A549 (cell line): ENCODE measurements around the gene TTC31. TPM values are rescaled to one million over a fixed set of nuclear protein-coding genes. Genes with fewer than 3 reads are reported as not detected.

Experiments used
- ATAC-seq, 2 experiments: fragments of 200-7000 bp in 1 of 2; fragments of >200 bp in 1 of 2; cut with Nextera tagmentation in 1 of 2; cut with Tn5 transposase in 1 of 2; 3 replicates each; pipeline versions ENCODE4 v1.8.0 to v1.9.1; 2018 to 2020; ENCODE audit warnings: mild to moderate bottlenecking in 1 of 2, moderate library complexity in 1 of 2
- CTCF ChIA-PET: fragments of 300-600 bp; sonication (Branson Sonifier 250); formaldehyde crosslinking; extraction: SDS; loops from one replicate; lab custom pipeline; 2021; ENCODE audit warnings: antibody characterized with exemption, inconsistent platforms; lab: Yijun Ruan, JAX
- POLR2A ChIA-PET: fragments of 350-600 bp; formaldehyde crosslinking; extraction: SDS; loops from one replicate; lab custom pipeline; 2021; ENCODE audit warnings: antibody characterized with exemption, inconsistent platforms; lab: Yijun Ruan, JAX
- DNase-seq, 2 experiments: peaks; one replicate each; pipeline versions ENCODE4 v3.0.0 to v3.0.0-alpha.2; 2011 to 2016; ENCODE audit warnings: low read depth in 1 of 2, low spot score in 1 of 2
- FAIRE-seq: peaks from 2 replicates; lab custom pipeline; 2011; peaks lifted over from hg19 to GRCh38; lab: Jason Lieb, UNC
- H3K27ac ChIP-seq, 2 experiments: fragments of >200 bp; sonication (Bioruptor Twin); formaldehyde crosslinking; 3 replicates each; pipeline ENCODE4 v1.5.1; 2016 to 2017
- H3K4me1 ChIP-seq: fragments of >200 bp; sonication (Bioruptor Twin); formaldehyde crosslinking; 3 replicates; pipeline ENCODE4 v1.6.1; 2016
- H3K4me2 ChIP-seq: fragments of >200 bp; sonication (Bioruptor Twin); formaldehyde crosslinking; 3 replicates; pipeline ENCODE4 v1.6.1; 2016
- H3K4me3 ChIP-seq: fragments of >200 bp; sonication (Bioruptor Twin); formaldehyde crosslinking; 3 replicates; pipeline ENCODE4 v1.5.1; 2016
- H3K9me3 ChIP-seq: fragments of >200 bp; sonication (Bioruptor Twin); formaldehyde crosslinking; 3 replicates; pipeline ENCODE4 v1.6.1; 2016
- CBX2 ChIP-seq: fragments of 200-600 bp; sonication (generic); IDR thresholded peaks from 2 replicates; pipeline ENCODE4 v1.6.1; 2016; ENCODE audit warnings: low read depth, mild to moderate bottlenecking, borderline replicate concordance
- CBX8 ChIP-seq: fragments of 200-600 bp; sonication (generic); IDR thresholded peaks from 2 replicates; pipeline ENCODE4 v1.6.1; 2016
- CHD2 ChIP-seq: fragments of 150-350 bp; IDR thresholded peaks from 2 replicates; pipeline ENCODE4 v1.6.1; 2014; ENCODE audit warnings: low read length; ENCODE audit not compliant: partially characterized antibody
- CTCF ChIP-seq: fragments of >200 bp; sonication (Bioruptor Twin); formaldehyde crosslinking; IDR thresholded peaks from 3 replicates; pipeline ENCODE4 v1.5.1; 2016
- E2F6 ChIP-seq: IDR thresholded peaks from 2 replicates; pipeline ENCODE4 v1.6.1; 2012; ENCODE audit warnings: low read depth, borderline replicate concordance
- EHF ChIP-seq: fragments of 250-450 bp; sonication (Bioruptor Pico); IDR thresholded peaks from 2 replicates; pipeline ENCODE4 v1.5.0; 2020; ENCODE audit warnings: mild to moderate bottlenecking
- EP300 ChIP-seq, 2 experiments: fragments of >200 bp; sonication (Bioruptor Twin); formaldehyde crosslinking; IDR thresholded peaks; 2 replicates in 1 of 2; 3 replicates in 1 of 2; pipeline ENCODE4 v1.6.1; 2016 to 2017
- ESRRA ChIP-seq: fragments of 150-350 bp; IDR thresholded peaks from 2 replicates; pipeline ENCODE4 v1.6.1; 2014; ENCODE audit warnings: mild to moderate bottlenecking, low read length, borderline replicate concordance
- FOSB ChIP-seq: fragments of 250-450 bp; sonication (Bioruptor Pico); IDR thresholded peaks from 2 replicates; pipeline ENCODE4 v1.5.0; 2020; ENCODE audit warnings: mild to moderate bottlenecking, moderate library complexity
- FOXS1 ChIP-seq: fragments of 250-450 bp; sonication (Bioruptor Pico); IDR thresholded peaks from 2 replicates; pipeline ENCODE4 v1.5.0; 2020; ENCODE audit warnings: mild to moderate bottlenecking, moderate library complexity
- HDAC2 ChIP-seq: fragments of 200-600 bp; sonication (generic); IDR thresholded peaks from 2 replicates; pipeline ENCODE4 v1.6.1; 2016
- HOXB13 ChIP-seq: fragments of 250-450 bp; sonication (Bioruptor Pico); IDR thresholded peaks from 2 replicates; pipeline ENCODE4 v1.5.0; 2020; ENCODE audit warnings: low read depth, mild to moderate bottlenecking, moderate library complexity
- KDM5A ChIP-seq: fragments of 200-600 bp; sonication (generic); IDR thresholded peaks from 2 replicates; pipeline ENCODE4 v1.6.1; 2016; ENCODE audit warnings: antibody characterized with exemption, mild to moderate bottlenecking
- MAFK ChIP-seq: fragments of 450-650 bp; IDR thresholded peaks from 2 replicates; pipeline ENCODE4 v1.6.1; 2014; ENCODE audit not compliant: partially characterized antibody
- NFE2L2 ChIP-seq: fragments of 150-350 bp; conservative IDR thresholded peaks from 2 replicates; pipeline ENCODE4 v1.6.1; 2014; ENCODE audit warnings: low read length
- NPAS2 ChIP-seq: fragments of 250-450 bp; sonication (Bioruptor Pico); IDR thresholded peaks from 2 replicates; pipeline ENCODE4 v1.8.0; 2022; ENCODE audit warnings: mild to moderate bottlenecking, moderate library complexity, borderline replicate concordance
- PBX3 ChIP-seq: IDR thresholded peaks from 2 replicates; pipeline ENCODE4 v1.6.1; 2012
- PHF8 ChIP-seq: fragments of 200-600 bp; sonication (generic); IDR thresholded peaks from 2 replicates; pipeline ENCODE4 v1.6.1; 2016; ENCODE audit warnings: low read depth, mild to moderate bottlenecking, antibody characterized with exemption, moderate library complexity, borderline replicate concordance
- POLR2A ChIP-seq: IDR thresholded peaks from 2 replicates; pipeline ENCODE4 v1.6.1; 2012; ENCODE audit warnings: mild to moderate bottlenecking, low read length
- RARB ChIP-seq: fragments of 250-450 bp; sonication (Bioruptor Pico); IDR thresholded peaks from 2 replicates; pipeline ENCODE4 v1.8.0; 2021; ENCODE audit warnings: mild to moderate bottlenecking, moderate library complexity
- REST ChIP-seq: fragments of 200-600 bp; sonication (generic); IDR thresholded peaks from 2 replicates; pipeline ENCODE4 v1.6.1; 2016; ENCODE audit warnings: antibody characterized with exemption, mild to moderate bottlenecking, moderate library complexity
- RNF2 ChIP-seq: fragments of 200-600 bp; sonication (generic); IDR thresholded peaks from 2 replicates; pipeline ENCODE4 v1.6.1; 2016; ENCODE audit warnings: low read depth, mild to moderate bottlenecking, antibody characterized with exemption, moderate library complexity, borderline replicate concordance
- SREBF2 ChIP-seq: fragments of 450-650 bp; IDR thresholded peaks from 2 replicates; pipeline ENCODE4 v1.6.1; 2014; ENCODE audit warnings: mild to moderate bottlenecking, moderate library complexity
- TP53 ChIP-seq: fragments of 250-450 bp; sonication (Bioruptor Pico); IDR thresholded peaks from 2 replicates; pipeline ENCODE4 v1.5.0; 2021; ENCODE audit warnings: mild to moderate bottlenecking, moderate library complexity
- ZFP36 ChIP-seq: fragments of 450-650 bp; IDR thresholded peaks from 2 replicates; pipeline ENCODE4 v1.6.1; 2014; ENCODE audit warnings: borderline replicate concordance; ENCODE audit not compliant: partially characterized antibody
- WGBS: methylation state at CpG from one replicate; pipeline ENCODE4 v1.1.6; 2017; ENCODE audit errors: missing lambda C conversion rate; 5-methylcytosine and 5-hydroxymethylcytosine counted together
- polyA plus RNA-seq, 4 experiments: library from polyadenylated mRNA; depleted of rRNA in 3 of 4; stranded (reverse); fragments of >200 nt; fragmentation: RNase III in 1 of 4; extraction: RNeasy Plus Mini Kit Qiagen cat#74134 plus additional on column Dnase treatment in 1 of 4; gene quantifications; 2 replicates in 3 of 4; 3 replicates in 1 of 4; pipeline ENCODE4 v1.2.3, GENCODE V29; 2011 to 2017

The TTC31 gene
- polyA plus RNA-seq, 2 of the 4 experiments (the other 2 are of a cell fraction) = 26.2 to 29.6 TPM

DNA sequence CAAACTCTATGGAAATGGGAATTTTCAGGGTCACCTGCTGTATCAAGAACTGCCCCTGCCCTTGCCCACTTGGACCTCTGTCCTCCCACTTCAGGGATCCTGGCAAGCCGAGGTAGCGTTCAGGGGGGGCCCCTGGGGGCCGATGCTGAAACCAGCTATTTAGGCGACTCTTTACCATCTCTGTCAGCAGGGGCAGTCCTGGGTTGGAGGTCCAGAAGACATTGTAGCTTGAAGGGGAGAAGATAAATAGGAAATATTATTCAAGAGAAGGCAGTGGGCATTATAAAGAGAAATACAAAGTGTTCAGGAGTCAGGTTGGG, 20.1 kb upstream of the TTC31 start:
- no peak overlapping the region for H3K27ac ChIP-seq
- TF ChIP-seq PBX3 (no peak), RNF2 (no peak), MAFK (no peak), ZFP36 (no peak), POLR2A (no peak), CTCF (no peak), PHF8 (no peak), REST (no peak), E2F6 (no peak), ESRRA (no peak), RARB (CRISPR knock-in tag) (no peak), SREBF2 (no peak), NFE2L2 (no peak), HOXB13 (CRISPR knock-in tag) (no peak), EHF (CRISPR knock-in tag) (no peak), NPAS2 (CRISPR knock-in tag) (no peak), FOSB (CRISPR knock-in tag) (no peak)
- WGBS = 81% methylated on average over 4 of the region's 4 CpGs
- CTCF ChIA-PET = interaction anchor here (0.9 to 2.7 kb wide), 3 partner anchors 10 to 124 kb away, joined by 4 to 8 read pairs (median 4); partner anchors contain the start of genes MRPL53 and PCGF1
- no peaks in the 10 kb centered on the region for H3K9me3 ChIP-seq
- no peak overlapping the region for H3K4me3 ChIP-seq
- H3K4me1 ChIP-seq = peaks cover 18% of the 10 kb centered on the region
- no peak overlapping the region for H3K4me2 ChIP-seq
- ATAC-seq (no peak), FAIRE-seq (no peak), DNase-seq (no peak)
- POLR2A ChIA-PET = no interaction called here

DNA sequence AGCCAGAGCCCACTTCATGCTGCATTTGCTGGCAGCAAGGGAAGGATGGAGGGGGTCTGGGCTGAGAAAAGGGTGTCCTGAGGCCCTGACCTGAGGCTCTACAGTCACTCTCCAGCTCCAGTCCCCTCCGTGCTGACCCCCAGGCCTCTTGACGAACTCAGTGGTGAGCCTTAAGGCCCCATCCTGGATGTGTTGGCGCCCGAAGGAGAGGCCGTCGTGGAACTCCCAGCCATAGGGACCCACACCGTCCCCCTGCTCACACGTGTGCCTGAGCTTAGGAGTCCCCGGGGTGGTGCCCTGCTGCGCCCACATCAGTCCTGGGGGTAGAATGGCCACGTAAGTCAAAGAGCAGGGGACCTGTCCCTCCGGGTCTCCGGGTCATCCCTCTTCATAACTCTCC, 18.5 kb upstream of the TTC31 start:
- peaks cover 15% of the 10 kb centered on the region for H3K4me1 ChIP-seq
- H3K4me3 ChIP-seq = peak overlapping the region; percentile 91
- peak overlapping the region; percentile 90 for H3K4me2 ChIP-seq
- FAIRE-seq = no peak
- CTCF ChIA-PET = interaction anchor here (1.0 to 3.2 kb wide), 3 partner anchors 8 to 116 kb away, joined by 3 to 17 read pairs (median 10); partner anchors contain the start of genes CCDC142 and TTC31
- peak overlapping the region; percentile 90 to 95 for H3K27ac ChIP-seq
- no peaks in the 10 kb centered on the region for H3K9me3 ChIP-seq
- DNase-seq = no peak
- ATAC-seq = peak; percentile 10 to 13; a peak in 5 of 6 replicates
- POLR2A ChIA-PET = interaction anchor here (1.5 to 2.4 kb wide), 2 partner anchors 10 to 18 kb away, joined by 4 to 8 read pairs; partner anchors contain the start of genes CCDC142, INO80B and TTC31
- WGBS = 16% methylated on average over 12 of the region's 13 CpGs
- TF ChIP-seq HDAC2 = no peak
- no peak for TF ChIP-seq CHD2
- TF ChIP-seq FOXS1 (CRISPR knock-in tag) = no peak
- no peak for TF ChIP-seq CBX8
- TF ChIP-seq EP300 (IDR thresholded peaks at IDR 0.05) = no peak
- TF ChIP-seq FOSB (CRISPR knock-in tag) = no peak
- TF ChIP-seq POLR2A = no peak
- TF ChIP-seq ZFP36 = no peak
- TF ChIP-seq TP53 (CRISPR knock-in tag) = no peak
- no peak for TF ChIP-seq CTCF
- TF ChIP-seq CBX2 = no peak
- no peak for TF ChIP-seq KDM5A
